HK-2 (cell line): ENCODE results near the gene ADGRB2.

Experiments used
- DNase-seq: peaks from one replicate; pipeline ENCODE4 v3.0.0-alpha.2; 2018; ENCODE audit not compliant: unreplicated experiment

The ADGRB2 gene

DNA sequence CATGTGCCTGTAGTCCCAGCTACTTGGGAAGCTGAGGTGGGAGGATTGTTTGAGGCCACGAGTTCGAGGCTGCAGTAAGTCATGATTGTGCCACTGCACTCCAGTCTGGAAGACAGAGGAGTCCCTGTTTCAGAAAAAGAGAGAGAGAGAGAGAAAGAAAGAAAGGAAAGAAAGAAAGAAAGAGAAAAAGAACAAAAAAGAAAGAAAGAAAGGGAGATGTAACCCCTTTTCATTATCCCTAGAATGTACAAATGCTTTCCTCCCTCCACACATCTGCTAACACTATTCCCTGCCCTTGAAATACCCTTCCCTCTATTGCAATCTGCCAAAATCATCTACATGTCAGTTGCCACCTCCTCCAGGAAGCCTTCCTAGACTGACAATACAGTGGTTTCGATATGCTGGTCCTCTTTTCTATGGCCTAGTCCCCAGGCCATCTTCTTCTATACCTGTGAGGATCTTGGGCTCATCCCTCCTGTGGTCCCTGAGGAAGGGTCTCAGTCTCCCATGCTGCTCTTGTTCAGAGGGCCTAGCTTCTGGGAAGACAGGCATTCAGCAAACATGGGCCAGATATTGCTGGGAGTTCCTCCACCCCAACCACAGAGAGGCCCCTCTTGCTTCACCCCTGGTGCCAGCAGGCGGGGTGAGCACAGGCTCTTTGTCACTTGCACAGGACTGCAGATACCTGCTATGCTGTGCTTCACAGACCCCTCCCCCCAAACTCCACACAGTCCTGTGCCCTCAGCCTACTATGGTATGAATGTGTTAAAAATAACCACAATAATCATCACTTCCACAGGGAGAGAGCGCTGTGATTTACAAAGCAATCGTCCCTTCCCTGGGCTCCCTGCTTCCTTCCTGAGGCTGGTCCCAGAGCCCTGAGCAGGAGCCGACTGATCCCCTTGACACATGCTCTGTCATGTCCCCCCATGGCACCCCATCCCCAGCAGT, 14.1 kb downstream of the ADGRB2 start:
- DNase-seq, result no peak

DNA sequence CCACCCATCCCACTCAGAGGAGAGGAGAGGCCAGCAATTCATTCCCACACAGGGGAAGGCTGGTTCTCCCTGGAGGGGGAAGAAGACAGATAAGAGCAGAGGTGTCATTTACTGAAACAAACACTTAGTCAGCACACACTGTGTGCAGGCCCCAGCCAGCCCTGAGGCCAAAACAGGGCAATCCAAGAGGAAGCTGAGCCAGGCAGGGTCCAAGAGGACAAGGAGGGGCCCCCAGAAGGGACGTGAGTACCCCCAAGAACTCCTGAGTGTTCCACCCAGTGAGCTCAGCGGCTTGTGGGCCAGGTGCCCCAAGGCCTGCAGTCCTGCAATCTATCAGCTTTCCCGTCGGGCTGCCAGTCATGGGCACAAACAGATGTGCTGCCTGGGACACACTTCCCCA, 15.8 kb downstream of the ADGRB2 start:
- no peak for DNase-seq

DNA sequence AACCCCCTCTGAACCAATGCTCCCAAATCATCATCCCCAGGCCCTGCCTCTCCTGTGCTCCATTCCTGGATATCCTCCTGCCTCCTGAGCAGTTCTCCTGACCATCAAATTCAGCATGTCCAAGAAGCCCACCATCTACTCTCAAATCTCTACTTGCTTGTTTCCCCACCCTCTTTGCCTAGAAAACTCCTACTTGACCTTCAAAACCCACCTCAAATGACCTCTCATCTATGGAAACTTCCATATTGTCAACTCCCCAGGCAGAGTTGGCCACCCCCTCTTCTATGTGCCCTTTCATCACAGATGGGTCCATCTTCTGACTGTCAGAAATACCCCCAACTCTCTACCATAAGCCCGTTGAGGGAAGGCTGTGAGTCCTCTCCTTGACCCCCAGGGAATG, 16.8 kb downstream of the ADGRB2 start:
- no peak for DNase-seq

DNA sequence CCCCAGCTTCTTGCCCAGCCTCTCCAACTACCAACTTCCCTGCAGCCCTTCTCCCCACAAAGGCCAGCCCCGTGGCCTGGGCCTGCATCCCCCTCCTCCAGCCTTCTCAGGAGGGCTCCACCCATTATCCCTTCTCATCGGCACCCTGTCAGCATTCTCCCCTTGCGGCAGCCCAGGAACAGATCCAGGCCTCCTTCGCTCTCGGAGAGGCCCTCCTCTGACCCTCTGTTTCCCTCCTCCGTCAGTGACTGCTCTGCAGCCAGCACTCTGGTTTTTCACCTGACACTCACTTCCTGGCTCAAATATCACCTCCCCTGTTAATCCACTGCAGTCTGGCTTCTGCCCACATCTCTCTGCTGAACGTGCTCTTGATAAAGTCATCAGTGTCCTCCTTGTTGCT, 17.5 kb downstream of the ADGRB2 start:
- DNase-seq, result no peak

DNA sequence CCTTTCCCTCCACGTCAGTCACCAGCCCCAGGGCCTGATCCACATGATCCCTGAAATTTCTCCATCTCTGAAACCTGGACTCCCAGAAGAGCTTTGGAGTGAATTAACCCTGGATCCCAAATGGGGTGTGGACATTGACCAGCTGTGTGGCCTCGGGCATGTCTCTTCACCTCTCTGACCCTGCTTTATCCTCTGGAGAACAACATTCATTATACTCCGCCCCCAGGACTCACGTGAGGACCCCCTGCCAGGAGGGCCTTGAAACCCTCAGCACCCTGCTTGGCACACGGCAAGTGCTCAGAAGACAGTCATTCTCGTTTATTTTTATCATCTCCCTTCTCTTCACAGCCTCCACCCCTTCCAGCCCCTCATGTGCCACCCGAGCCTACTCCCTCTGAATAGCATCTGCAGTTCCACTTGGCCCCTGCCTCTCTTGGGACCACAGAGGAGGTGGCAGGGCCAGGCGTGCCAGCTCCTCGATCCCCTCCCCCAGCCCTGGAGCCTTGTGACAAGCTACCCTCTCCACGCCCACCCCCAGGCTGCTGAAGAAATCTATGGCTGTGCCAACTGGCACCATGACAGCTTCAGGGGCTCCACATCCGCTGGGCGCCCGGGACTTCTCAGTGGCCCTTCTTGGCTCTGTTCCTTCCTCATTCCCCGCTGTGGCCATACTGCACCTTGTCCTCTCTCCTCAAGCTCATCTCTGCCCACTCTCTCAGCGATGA, 18.0 kb downstream of the ADGRB2 start:
- DNase-seq, result no peak

DNA sequence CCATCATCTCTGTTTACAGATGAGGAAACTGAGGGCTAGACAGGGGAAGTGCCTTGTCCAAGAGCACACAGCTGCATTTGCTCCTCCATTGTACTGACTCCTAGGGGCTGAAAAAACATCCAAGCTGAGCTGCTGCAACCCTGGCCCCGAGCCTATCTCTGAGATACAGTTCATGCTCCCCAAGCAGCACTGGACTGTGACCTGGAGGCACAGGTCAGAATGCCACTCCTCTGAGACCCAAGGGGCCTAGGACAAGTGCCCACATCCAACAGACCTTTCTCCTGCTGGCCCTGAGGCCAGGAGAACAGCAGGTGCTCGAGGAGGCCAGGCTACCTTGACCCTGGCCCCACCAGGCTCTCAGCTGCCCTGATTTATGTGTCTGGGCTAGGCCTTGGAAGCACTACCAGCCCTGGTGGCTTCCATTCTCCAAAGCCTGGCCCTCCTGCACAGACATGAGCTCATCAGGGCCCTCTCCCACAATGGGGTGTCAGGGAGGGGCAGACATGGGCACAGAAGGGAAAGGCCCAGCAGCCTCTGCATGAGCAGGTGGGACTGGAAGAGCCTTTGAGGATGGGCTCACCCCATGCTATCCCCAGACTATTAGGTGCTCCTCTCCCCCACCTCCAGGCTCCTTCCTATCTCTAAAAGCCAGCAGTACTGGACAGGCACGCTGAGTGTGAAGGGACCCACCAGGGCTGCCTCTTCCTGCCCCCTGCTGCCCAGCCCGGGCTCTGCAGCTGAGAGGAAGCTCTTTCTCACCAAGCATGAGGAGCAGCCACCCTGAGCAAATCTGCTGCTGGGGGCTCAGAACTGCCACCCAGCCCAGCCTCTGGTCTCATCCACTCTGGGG, 18.8 kb downstream of the ADGRB2 start:
- DNase-seq, result peak; percentile 53

DNA sequence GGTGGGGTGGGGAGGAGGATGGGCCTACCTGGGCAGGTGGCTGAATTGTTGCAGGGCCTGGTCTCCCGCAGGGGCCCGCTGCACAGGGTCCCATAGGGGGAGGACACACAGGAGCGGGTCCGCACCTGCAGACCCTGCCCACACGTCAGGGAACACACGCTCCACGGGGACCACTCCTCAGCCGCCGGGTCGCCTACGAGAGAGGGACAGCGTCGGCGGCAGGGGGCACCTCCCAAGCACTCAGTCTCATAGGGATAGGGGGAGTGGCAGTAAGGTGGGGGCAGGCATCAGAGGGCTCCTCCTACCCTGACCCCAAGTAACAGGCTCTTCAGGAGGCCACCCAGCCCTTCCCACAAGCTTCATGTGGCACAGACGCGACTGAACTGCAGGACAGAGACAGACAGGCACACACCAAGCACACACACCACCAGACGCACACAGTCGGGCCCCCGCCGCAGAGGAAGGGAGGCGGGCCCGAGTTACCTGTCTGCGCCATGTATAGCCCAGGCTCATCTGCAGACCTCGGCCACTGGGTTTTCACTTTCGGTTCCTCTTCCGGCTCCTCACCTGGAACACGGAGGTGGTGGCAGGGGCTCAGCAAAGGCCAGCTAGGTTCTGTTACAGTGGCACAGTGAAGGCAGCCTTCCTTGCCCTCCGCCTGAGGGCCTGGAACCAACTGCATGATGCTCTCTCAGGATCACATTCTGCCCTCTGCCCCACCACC, 19.8 kb downstream of the ADGRB2 start:
- no peak for DNase-seq

DNA sequence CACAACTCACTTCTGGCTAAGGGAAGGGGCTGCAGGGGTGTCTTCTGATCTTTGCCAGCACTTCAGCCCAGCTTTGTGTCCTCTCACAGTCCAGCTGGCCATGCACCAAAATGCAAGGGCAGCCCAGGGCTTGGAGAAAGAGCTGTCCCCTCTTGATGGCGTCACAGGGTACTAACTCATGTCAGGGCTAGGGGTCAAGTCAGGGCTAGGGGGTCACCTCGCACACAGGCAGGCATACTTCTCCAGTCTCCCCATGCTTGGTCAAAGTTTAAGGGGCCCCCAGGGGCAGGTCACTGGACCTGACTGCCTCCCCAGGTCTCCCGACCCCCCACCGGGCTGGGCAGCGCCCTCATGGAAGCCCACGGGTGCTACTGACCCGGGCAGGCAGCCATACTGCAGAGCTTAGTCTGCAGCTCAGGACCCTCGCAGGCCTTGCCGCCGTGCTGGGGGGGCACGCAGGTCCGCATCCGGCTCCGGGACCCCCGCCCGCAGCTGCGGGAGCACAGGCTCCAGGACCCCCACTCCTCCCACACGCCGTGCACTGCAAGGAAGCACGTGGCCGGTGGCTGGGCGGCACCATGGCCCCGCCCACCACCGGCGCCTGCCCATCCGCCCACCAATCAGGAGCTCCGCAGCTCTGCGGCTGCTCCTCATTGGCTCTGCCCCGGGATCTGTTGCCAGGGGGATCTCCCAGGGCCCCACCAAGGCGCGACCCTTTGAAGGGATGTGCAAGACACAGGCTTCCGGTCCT, 21.5 kb downstream of the ADGRB2 start:
- DNase-seq, result no peak

DNA sequence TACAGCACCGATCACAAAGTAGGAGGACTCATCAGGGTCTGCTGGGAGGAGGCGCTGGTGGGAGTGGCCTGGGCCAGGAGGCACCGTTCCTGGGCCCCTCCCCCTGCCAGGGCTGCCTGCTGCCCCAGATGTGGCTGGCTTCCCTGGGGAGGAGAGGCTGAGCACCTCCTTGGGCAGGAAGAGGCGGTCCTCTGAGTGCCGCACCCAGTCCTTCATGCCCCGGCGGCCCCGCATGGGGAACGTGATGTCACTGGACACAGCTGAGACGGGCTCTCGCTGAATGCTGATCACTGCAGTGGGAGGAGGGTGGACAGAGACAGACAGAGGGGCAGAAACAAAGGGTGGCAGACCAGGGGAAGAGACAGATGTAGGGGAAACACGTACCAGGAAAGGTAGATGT, 24.8 kb downstream of the ADGRB2 start:
- DNase-seq, result no peak

DNA sequence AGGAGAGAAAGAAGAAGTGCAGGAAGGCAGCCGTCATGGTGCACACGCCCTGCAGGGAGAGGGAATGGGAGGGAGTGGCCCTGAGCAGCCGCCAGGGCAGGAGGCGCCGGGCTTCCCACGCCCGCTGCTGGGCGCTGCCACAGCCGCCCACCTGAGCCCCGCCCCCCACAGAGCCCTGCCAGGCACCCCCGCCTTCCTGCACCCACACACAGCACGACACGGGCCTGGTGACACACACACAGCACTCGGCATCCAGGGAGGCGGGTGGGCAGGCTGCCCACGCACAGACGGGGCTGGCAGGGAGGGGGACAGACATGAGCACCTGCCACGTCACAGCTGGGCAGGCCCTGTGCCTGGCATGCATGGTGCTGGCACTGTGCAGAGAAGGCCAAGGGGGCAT, 27.5 kb downstream of the ADGRB2 start:
- no peak for DNase-seq

DNA sequence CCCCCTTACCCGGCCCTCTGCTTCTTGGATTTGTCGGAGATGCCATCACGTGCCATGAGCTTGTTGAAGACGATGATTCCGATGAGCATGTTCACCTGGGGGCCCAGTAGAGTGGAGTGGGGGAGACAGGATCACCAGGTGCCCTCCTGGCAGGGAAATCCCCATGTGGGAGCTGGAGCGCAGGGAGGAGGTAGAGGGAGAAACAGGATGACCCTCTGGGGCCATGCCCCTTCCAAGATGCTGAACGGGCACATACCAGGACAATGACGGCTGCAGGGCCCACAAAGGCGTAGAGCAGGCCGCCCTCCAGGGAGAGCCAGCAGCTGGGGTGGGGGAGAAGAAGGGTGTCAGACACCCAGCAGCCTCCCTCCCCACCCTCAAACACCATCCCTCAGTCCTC, 28.6 kb downstream of the ADGRB2 start:
- DNase-seq, result no peak

DNA sequence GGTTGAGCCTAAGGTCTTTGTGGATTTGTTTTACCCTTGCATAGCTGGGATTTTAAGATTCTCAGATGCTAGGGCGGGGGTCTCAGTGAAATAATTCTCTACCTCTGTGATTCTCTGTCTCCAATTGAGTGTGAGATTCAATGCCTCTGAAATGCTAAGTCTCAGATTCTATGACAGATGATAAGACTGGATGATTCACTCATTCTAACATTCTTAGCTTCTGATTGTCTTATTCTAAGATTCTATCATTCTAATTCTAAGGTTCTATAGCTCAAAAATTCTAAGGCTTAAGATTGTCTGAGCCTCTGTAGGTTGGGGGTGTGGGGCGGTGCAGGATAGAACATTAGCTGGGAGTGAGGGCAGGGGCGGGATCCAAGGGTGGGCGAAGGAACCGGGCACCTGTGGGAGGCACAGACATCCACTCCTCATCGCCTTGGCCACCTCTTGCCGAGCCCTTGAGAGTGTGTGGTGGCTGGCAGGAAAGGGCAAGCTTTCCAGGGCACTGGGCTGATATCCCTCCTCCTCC, 29.5 kb downstream of the ADGRB2 start:
- DNase-seq, result no peak

DNA sequence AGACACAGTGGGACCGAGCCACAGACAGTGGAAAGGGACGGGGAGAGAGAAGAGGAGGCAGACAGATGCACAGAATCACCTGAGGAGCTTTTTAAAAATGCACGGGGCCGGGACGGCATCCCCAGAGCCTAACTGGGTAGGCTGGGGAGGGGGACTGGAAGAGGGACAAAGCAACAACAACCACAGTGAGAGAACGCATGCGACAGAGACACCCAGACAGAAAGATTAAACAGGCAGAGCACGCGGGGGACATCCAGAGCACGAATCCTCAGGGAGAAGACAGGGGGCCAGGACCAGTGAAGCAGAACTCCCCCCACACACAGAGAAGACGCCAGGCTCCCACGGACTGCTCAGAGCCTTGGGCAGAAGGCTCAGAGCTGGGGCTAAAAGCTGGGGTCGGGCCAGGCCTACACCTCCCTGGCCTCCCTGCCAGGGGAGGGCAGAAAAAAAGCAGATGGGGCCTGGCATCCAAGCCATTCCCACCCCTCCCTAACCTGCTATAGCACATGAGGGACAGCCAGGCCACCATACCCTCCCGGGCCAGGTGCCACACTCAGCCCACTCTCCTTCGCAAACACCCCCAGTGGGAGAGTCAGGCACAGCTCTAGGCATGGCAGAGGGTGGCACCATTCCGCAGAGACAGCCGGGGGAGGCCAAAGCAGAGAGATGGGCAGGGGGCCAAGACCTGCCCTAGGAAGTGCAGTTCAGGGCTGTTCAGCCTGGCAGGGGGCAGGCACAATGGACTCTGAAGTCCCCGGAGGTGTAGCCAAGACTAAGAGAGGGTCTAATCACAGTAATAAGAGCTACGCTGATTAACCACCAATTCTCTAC, 30.5 kb downstream of the ADGRB2 start:
- DNase-seq, result no peak

DNA sequence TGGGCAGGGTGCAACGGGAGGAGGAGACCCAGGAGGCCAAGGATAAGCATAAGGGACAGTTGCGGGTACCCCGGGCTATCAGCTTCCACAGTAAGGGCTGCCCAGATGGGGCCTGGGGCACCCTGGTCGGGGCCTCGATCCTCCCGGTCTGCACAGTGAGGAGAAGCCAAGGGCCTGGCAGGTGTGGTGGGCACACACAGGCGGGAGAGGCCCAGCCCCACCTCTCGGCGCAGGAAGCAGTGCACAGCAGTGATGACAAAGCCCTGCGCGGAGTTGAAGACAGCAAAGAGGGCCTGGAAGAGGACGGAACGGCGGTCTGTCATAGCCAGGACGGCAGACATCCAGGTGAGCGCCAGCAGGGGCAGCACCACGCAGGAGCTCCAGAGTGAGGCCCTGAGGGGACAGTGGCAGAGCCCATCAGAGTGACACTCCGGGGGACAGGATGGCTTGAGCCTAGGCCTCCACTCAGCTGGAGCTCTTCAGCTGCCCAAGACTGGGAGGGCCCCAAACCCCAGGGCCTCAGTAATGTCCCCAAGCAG, 31.3 kb downstream of the ADGRB2 start:
- DNase-seq, result no peak

DNA sequence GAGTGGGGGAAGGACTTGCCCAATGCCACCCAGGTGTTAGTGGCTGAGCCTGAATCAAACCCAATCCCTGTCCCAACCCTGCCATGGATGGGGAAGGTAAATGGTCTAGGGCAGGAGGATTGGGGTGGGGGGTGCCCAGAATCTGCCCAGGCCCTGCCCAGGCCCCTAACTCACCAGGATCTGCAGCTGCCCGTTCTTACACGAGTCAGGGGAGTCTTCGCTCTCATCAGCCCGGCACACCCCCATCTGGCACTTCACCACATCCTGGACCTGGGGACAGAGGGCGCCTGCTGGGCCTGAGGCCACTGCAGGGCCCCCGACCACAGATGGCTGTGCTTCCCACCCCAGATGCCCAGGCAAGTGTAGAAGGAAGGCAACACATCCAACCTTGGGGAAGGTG, 31.8 kb downstream of the ADGRB2 start:
- DNase-seq, result no peak

DNA sequence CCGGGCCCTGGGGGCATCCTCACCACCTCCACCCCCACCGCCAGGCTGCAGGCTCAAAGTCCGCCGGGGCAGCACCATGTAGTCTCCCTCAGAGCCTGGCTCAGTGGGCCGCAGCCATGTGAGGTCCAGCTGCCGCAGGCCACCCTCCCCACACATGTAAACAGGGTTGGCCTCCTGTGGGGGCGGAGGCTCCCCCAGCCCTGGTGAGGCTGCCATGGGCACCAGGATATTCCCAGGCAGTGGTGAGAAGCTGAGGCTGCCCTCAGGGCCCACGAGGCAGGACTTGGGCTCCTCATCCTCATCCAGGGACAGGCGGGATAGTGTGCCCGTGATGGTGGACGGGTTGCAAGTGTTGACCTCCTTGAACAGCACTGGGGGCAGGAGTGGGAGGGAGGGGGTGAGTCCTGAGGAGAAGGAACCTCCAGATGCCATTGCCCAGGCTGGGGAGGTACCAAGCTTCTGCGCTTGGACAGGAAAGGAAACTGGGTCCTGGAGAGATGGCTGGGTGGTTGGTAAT, 33.0 kb downstream of the ADGRB2 start:
- no peak for DNase-seq

DNA sequence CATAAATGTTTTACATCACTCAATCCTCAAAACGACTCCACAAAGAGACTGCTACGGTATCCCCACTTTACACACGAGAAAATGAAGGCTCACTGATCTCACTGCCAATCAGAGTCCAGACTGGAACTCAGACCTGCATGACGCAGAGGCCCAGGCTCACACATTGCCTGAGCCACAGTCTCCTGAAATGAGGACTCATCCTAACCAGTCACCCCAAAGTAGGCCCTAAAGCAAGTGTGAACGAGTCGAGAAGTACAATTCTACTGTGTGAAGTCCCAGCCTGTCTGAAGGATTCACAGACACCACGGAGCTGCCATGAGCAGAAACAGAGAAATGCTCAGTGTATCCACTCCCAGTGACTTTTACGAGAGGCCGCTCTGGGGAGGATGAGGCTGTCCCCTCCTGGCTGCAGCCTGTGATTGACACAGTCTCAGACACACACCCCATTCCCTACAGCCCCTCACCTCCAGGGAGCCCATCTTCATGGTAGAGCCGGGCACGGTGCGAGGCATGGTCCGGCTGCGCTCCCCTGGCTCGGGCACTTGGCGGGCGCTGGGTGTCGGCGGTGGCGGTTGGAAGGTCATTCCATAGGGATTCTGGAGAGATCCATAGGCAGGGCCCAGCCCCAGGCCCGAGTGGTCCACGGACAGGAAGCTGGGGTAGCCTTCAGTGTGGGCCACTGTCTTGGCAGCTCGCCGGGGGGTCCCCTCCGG, 33.6 kb downstream of the ADGRB2 start:
- no peak for DNase-seq

DNA sequence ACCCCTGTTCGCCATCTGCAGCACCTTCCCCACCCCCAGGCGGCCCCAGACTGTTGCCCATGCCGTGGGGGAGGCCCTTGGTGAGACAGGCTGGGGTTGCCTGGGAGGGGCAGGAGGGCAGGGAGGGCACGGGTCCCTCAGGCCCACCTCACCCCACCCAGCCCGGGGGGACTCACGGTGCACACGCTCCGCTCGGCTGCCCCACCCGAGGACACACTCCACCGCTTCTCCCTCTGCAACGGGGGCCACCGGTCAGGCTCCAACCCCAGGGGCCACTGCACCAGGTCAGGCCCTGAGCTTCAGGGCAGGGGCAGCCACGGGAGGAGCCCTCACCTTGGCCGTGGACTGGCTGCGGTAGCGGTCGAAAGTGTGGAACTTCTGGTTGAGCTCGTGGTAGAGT, 36.3 kb downstream of the ADGRB2 start:
- no peak for DNase-seq

DNA sequence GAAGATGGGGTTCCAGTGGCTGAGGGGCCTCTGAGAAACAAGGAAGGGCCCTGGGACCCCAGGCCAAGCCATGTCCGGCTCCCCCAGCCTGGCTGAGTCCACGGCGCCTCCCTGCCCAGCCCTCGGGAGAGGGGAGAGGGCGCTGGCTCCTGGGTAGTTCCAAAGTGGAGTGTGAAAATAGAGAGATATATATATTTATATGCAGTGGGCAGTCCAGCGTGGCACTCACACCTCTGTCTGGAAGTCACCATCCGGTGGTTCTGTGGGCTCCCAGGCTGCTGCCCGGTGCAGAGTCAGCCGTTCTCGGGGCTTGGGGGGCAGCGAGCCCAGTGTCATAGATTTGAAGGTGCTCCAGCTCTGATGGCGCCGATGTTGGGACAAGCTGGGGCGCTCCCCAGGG, 36.9 kb downstream of the ADGRB2 start:
- no peak for DNase-seq
